B cell (primary cell): ENCODE measurements around the gene C20orf144. TPM values are rescaled to one million over a fixed set of nuclear protein-coding genes. Genes with fewer than 3 reads are reported as not detected.

Source experiments
- ATAC-seq: fragments of 200-7000 bp; cut with Tn5 transposase; one replicate; pipeline ENCODE4 v1.10.0; 2021; ENCODE audit warnings: low read depth, mild to moderate bottlenecking, moderate number of reproducible peaks, moderate library complexity
- CTCF ChIA-PET: fragments of 350-600 bp; sonication (Branson Sonifier 250); formaldehyde crosslinking; loops from one replicate; lab custom pipeline; 2021; ENCODE audit warnings: antibody characterized with exemption, inconsistent platforms; lab: Charles Lee
- POLR2A ChIA-PET: fragments of 350-600 bp; sonication (Branson Sonifier 250); formaldehyde crosslinking; loops from one replicate; lab custom pipeline; 2021; ENCODE audit warnings: antibody characterized with exemption; lab: Charles Lee
- DNase-seq: peaks from one replicate; pipeline ENCODE4 v3.0.0; 2013
- H2AFZ ChIP-seq: 2 replicates; pipeline ENCODE4 v1.6.1; 2012; ENCODE audit warnings: mild to moderate bottlenecking, low read depth, low read length; ENCODE audit not compliant: insufficient read depth, poor library complexity, severe bottlenecking
- H3K27ac ChIP-seq, 2 donors: 1 replicate in 1 of 2; 2 replicates in 1 of 2; pipeline ENCODE4 v1.5.1; 2012 to 2013; ENCODE audit warnings: low read length in 2 of 2, mild to moderate bottlenecking in 2 of 2, moderate library complexity in 1 of 2
- H3K27me3 ChIP-seq, 4 experiments: fragments of 200-600 bp in 1 of 4; sonication (generic) in 1 of 4; replicated peaks in 1 of 4; 1 replicate in 2 of 4; 2 replicates in 2 of 4; pipeline versions ENCODE4 v1.6.1 to v1.7.0; 2013 to 2016; ENCODE audit warnings: low read length in 3 of 4, mild to moderate bottlenecking in 2 of 4, mixed read lengths in 1 of 4, moderate library complexity in 1 of 4; ENCODE audit not compliant: insufficient read depth in 4 of 4, control insufficient read depth in 3 of 4; ENCODE audit errors: control extremely low read depth in 1 of 4
- H3K36me3 ChIP-seq, 2 experiments: replicated peaks in 1 of 2; 1 replicate in 1 of 2; 2 replicates in 1 of 2; pipeline versions ENCODE4 v1.6.1 to v1.7.1; 2013; ENCODE audit warnings: low read length in 1 of 2; ENCODE audit not compliant: insufficient read depth in 2 of 2, control insufficient read depth in 1 of 2; ENCODE audit errors: control extremely low read depth in 1 of 2, extremely low read depth in 1 of 2
- H3K4me1 ChIP-seq, 2 donors: fragments of 200-600 bp in 1 of 2; sonication (generic) in 1 of 2; 1 replicate in 1 of 2; 2 replicates in 1 of 2; pipeline versions ENCODE4 v1.5.1 to v1.6.1; 2013 to 2017; ENCODE audit warnings: low read length in 2 of 2; ENCODE audit not compliant: control insufficient read depth in 2 of 2, insufficient read depth in 2 of 2
- H3K4me2 ChIP-seq: replicated peaks from 2 replicates; pipeline ENCODE3; 2012; ENCODE audit warnings: mild to moderate bottlenecking, low read depth, low read length; ENCODE audit not compliant: poor library complexity, severe bottlenecking
- H3K4me3 ChIP-seq, 5 experiments: fragments of 200-600 bp in 1 of 5; sonication (generic) in 1 of 5; 1 replicate in 3 of 5; 2 replicates in 2 of 5; pipeline versions ENCODE4 v1.5.1 to v1.7.0; 2011 to 2016; ENCODE audit warnings: low read length in 4 of 5, mild to moderate bottlenecking in 4 of 5, low read depth in 2 of 5, control low read depth in 1 of 5, moderate library complexity in 1 of 5; ENCODE audit not compliant: insufficient read depth in 1 of 5; ENCODE audit errors: control extremely low read depth in 1 of 5, extremely low read depth in 1 of 5
- H3K79me2 ChIP-seq: fragments of 200-600 bp; sonication (generic); one replicate; pipeline ENCODE4 v1.6.0; 2016; ENCODE audit warnings: low read length; ENCODE audit not compliant: control insufficient read depth, insufficient read depth
- H3K9ac ChIP-seq: fragments of 200-600 bp; sonication (generic); 2 replicates; pipeline ENCODE4 v1.6.1; 2017; ENCODE audit warnings: mild to moderate bottlenecking, low read length, moderate library complexity
- H3K9me3 ChIP-seq, 3 donors: one replicate each; pipeline versions ENCODE4 v1.6.1 to v1.7.1; 2013; ENCODE audit warnings: low read length in 2 of 3; ENCODE audit not compliant: control insufficient read depth in 2 of 3, insufficient read depth in 1 of 3; ENCODE audit errors: control extremely low read depth in 1 of 3
- H4K20me1 ChIP-seq: 2 replicates; pipeline ENCODE4 v1.6.0; 2012; ENCODE audit warnings: mild to moderate bottlenecking, low read length; ENCODE audit not compliant: insufficient read depth, control insufficient read depth, poor library complexity, severe bottlenecking
- H3K27ac Mint-ChIP-seq: one replicate; pipeline ENCODE4 v1.8.0; 2021; ENCODE audit warnings: mixed read lengths
- H3K27me3 Mint-ChIP-seq: one replicate; pipeline ENCODE4 v1.8.0; 2021; ENCODE audit warnings: mixed read lengths
- H3K4me1 Mint-ChIP-seq: one replicate; pipeline ENCODE4 v1.8.0; 2021; ENCODE audit warnings: mixed read lengths
- H3K4me3 Mint-ChIP-seq: one replicate; pipeline ENCODE4 v1.8.0; 2021; ENCODE audit warnings: mixed read lengths
- H3K9me3 Mint-ChIP-seq: one replicate; pipeline ENCODE4 v1.8.0; 2022; ENCODE audit warnings: mixed read lengths; ENCODE audit not compliant: insufficient read depth
- CTCF ChIP-seq: fragments of 200-600 bp; IDR thresholded peaks from one replicate; pipeline ENCODE4 v1.8.0; 2022; ENCODE audit warnings: antibody characterized with exemption, mild to moderate bottlenecking
- EZH2 ChIP-seq: IDR thresholded peaks from 2 replicates; pipeline ENCODE4 v1.6.1; 2012; ENCODE audit warnings: borderline replicate concordance, low read depth, mild to moderate bottlenecking, moderate library complexity, low read length; ENCODE audit not compliant: insufficient read depth, poor library complexity, severe bottlenecking
- WGBS: methylation state at CpG from one replicate; pipeline ENCODE4 v1.1.5; 2013; ENCODE audit warnings: missing lambda C conversion rate; ENCODE audit not compliant: insufficient coverage; 5-methylcytosine and 5-hydroxymethylcytosine counted together
- intact Hi-C: fragments of 100-400 bp; cut with micrococcal nuclease; formaldehyde crosslinking; loops from one replicate; pipeline ENCODE4 v1.10.0; 2022
- polyA plus RNA-seq: library from polyadenylated mRNA; depleted of rRNA; stranded (reverse); fragments of >200 nt; gene quantifications from 2 replicates; pipeline ENCODE4 v1.2.3, GENCODE V29; 2012
- total RNA-seq, 2 donors: library from RNA; stranded (reverse); fragments of 120-200 nt in 1 of 2; gene quantifications; 1 replicate in 1 of 2; 2 replicates in 1 of 2; pipeline versions ENCODE4 v1.2.3 to v1.2.4, GENCODE V29; 2013 to 2022

The C20orf144 gene
- total and polyA plus RNA-seq, 2 donors (not counting 1 experiment from before 2014, with no cell fraction given), result 0.27 to 0.44 TPM

GRCh38 chr20:33707668-33708067 lies 45.5 kb downstream of the C20orf144 start:
- Mint-ChIP-seq H3K4me1 (peaks cover 2% of the 10 kb centered on the region), H3K27ac (no peak overlapping the region), H3K9me3 (no peaks in the 10 kb centered on the region), H3K27me3 (no peaks in the 10 kb centered on the region), H3K4me3 (no peak overlapping the region)
- no peak overlapping the region for H3K9ac ChIP-seq
- ChIA-PET CTCF (no interaction called here), POLR2A (no interaction called here)
- H3K27me3 ChIP-seq, result no peaks in the 10 kb centered on the region
- DNase-seq (no peak), ATAC-seq (no peak)
- H3K9me3 ChIP-seq, result no peaks in the 10 kb centered on the region
- H3K36me3 ChIP-seq, result peaks cover 0 to 36% of the 10 kb centered on the region in 2 experiments
- H3K27ac ChIP-seq, result no peak overlapping the region
- no peaks in the 10 kb centered on the region for H3K79me2 ChIP-seq
- no peak overlapping the region for H3K4me3 ChIP-seq
- peaks cover 0 to 4% of the 10 kb centered on the region in 2 donors for H3K4me1 ChIP-seq
- H3K4me2 ChIP-seq, result no peak overlapping the region
- TF ChIP-seq CTCF, result no peak
- TF ChIP-seq EZH2, result no peak
- intact Hi-C loops, result no loop called here
- no peak overlapping the region for H2AFZ ChIP-seq
- 99% methylated on average over 8 of the region's 11 CpGs for WGBS
- no peaks in the 10 kb centered on the region for H4K20me1 ChIP-seq

- TF ChIP-seq CTCF, result no peak
- TF ChIP-seq EZH2, result no peak
- WGBS, result 100% methylated on average over 1 of the region's 2 CpGs
- Mint-ChIP-seq H3K27me3 (no peaks in the 10 kb centered on the region), H3K4me1 (peaks cover 2% of the 10 kb centered on the region), H3K9me3 (no peaks in the 10 kb centered on the region), H3K4me3 (no peak overlapping the region), H3K27ac (no peak overlapping the region)
- CTCF ChIA-PET, result no interaction called here
- H3K36me3 ChIP-seq, result peaks cover 0 to 45% of the 10 kb centered on the region in 2 experiments
- H3K4me2 ChIP-seq, result no peak overlapping the region
- no peak overlapping the region for H3K9ac ChIP-seq
- H2AFZ ChIP-seq, result no peak overlapping the region
- no peak overlapping the region for H3K27ac ChIP-seq
- ATAC-seq (no peak), DNase-seq (no peak)
- POLR2A ChIA-PET, result interaction anchor here (0.6 kb wide), 1 partner anchor 99 kb away, joined by 4 read pairs; no protein-coding TSS in a partner anchor
- H3K9me3 ChIP-seq, result no peaks in the 10 kb centered on the region
- intact Hi-C loops, result no loop called here
- no peak overlapping the region for H3K4me3 ChIP-seq
- no peaks in the 10 kb centered on the region for H3K79me2 ChIP-seq
- no peaks in the 10 kb centered on the region for H3K27me3 ChIP-seq
- no peaks in the 10 kb centered on the region for H4K20me1 ChIP-seq
- H3K4me1 ChIP-seq, result peaks cover 0 to 4% of the 10 kb centered on the region in 2 donors
Measured at GRCh38 chr20:33709398-33709797, 47.3 kb downstream of the C20orf144 start.
